ENCODE results near the gene ARHGAP29. TPM values are rescaled to one million over a fixed set of nuclear protein-coding genes. Genes with fewer than 3 reads are reported as not detected.

Gene ARHGAP29
- total and polyA plus RNA-seq, 2 of the 8 experiments (the other 6 are each of a cell fraction or from before 2014, with no cell fraction given) = 0.57 to 3.2 TPM

GRCh38 chr1:94243665-94244064 lies 6.3 kb upstream of the ARHGAP29 start:
- Histone ChIP-seq H4K20me1 (replicated peaks in 1 of 2; ENCODE audit: control insufficient read depth in 1 of 2, insufficient read depth in 2 of 2, low read length in 2 of 2) (no peaks in the 10 kb centered on the region), H2BK120ac (replicated peaks; ENCODE audit: low read depth, low read length) (no peak overlapping the region), H2BK5ac (ENCODE audit: low read depth, low read length) (no peak overlapping the region), H4K8ac (ENCODE audit: extremely low read depth, insufficient read depth, low read length) (no peak overlapping the region), H3K27ac (ENCODE audit: low read depth, low read length) (no peak overlapping the region), H3K14ac (ENCODE audit: insufficient read length) (no peak overlapping the region), H3K27me3 (replicated peaks in 1 of 4; ENCODE audit: control insufficient read depth in 3 of 4, extremely low read depth in 1 of 4, insufficient read depth in 3 of 4, low read length in 3 of 4) (peaks cover 16 to 48% (median 44%) of the 10 kb centered on the region in 4 experiments), H3K4me1 (replicated peaks in 1 of 4; ENCODE audit: control insufficient read depth in 3 of 4, insufficient read depth in 4 of 4, low read length in 3 of 4) (peaks cover 0 to 5% (median 3%) of the 10 kb centered on the region in 4 experiments; a peak in 4 of 7 replicates), H3K56ac (replicated peaks; ENCODE audit: insufficient read length, low read depth, low read length) (no peak overlapping the region), H3K9ac (replicated peaks in 1 of 4; ENCODE audit: extremely low read depth in 1 of 4, low read depth in 3 of 4, low read length in 3 of 4) (no peak overlapping the region), H3K4ac (replicated peaks; ENCODE audit: insufficient read length, low read depth, low read length) (no peak overlapping the region), H3K23me2 (ENCODE audit: low read depth, low read length) (peaks cover 10% of the 10 kb centered on the region; the same call in 1 of the 2 replicates), H3K4me3 (ENCODE audit: extremely low read depth in 1 of 4, insufficient read depth in 2 of 4, low read depth in 3 of 4, low read length in 4 of 4) (no peak overlapping the region), H4K5ac (ENCODE audit: insufficient read length, low read depth, low read length) (no peak overlapping the region), H3K79me2 (ENCODE audit: control insufficient read depth in 1 of 2, insufficient read depth in 2 of 2, low read length in 2 of 2) (no peaks in the 10 kb centered on the region), H3K18ac (ENCODE audit: extremely low read depth, low read length) (no peak overlapping the region), H2AK5ac (ENCODE audit: low read depth, low read length) (no peak overlapping the region), H4K91ac (replicated peaks; ENCODE audit: insufficient read length, low read length) (no peak overlapping the region), H3K79me1 (ENCODE audit: low read depth, low read length) (no peaks in the 10 kb centered on the region), H2BK20ac (ENCODE audit: low read length) (no peak overlapping the region), H3K4me2 (ENCODE audit: insufficient read depth in 1 of 2, low read depth in 2 of 2, low read length in 2 of 2) (no peak overlapping the region), H2BK12ac (ENCODE audit: low read depth, low read length) (no peak overlapping the region), H2BK15ac (ENCODE audit: low read length) (no peak overlapping the region), H3K23ac (ENCODE audit: insufficient read length) (no peak overlapping the region), H2AFZ (ENCODE audit: low read length) (no peak overlapping the region), H3K36me3 (ENCODE audit: control insufficient read depth in 2 of 4, insufficient read depth in 4 of 4, low read length in 3 of 4) (no peaks in the 10 kb centered on the region), H3K9me3 (ENCODE audit: insufficient read depth in 2 of 2, low read depth in 1 of 2, low read length in 1 of 2) (no peaks in the 10 kb centered on the region)
- WGBS, 2 experiments (ENCODE audit: extremely low coverage in 1 of 2, insufficient coverage in 1 of 2, insufficient read length in 1 of 2, insufficient replicate concordance in 2 of 2, low coverage in 1 of 2, low lambda C conversion rate in 2 of 2, missing lambda C conversion rate in 1 of 2) = 91% methylated on average over 2 of the region's 2 CpGs; no CpG with 5 or more reads in 1 of the 2 experiments
- ChIA-PET POLR2A (ENCODE audit: partially characterized antibody) (no interaction called here), CTCF (ENCODE audit: partially characterized antibody) (interaction anchor here (1.0 to 13.1 kb wide), 4 partner anchors 182 to 223 kb away, joined by 3 to 151 read pairs (median 4); no protein-coding TSS in a partner anchor)
- DNase-seq (ENCODE audit: low read depth in 1 of 2, low spot score in 2 of 2) = no peak
- FAIRE-seq = no peak
- no peak for TF ChIP-seq RNF2 (IDR thresholded peaks at IDR 0.05; ENCODE audit: borderline replicate concordance, low read depth, low read length, missing control alignments, poor library complexity, severe bottlenecking)
- TF ChIP-seq ATF2 (IDR thresholded peaks at IDR 0.05; ENCODE audit: low read length) = no peak
- TF ChIP-seq JUND (IDR thresholded peaks at IDR 0.05; ENCODE audit: low read length) = no peak
- no peak for TF ChIP-seq CREB1 (IDR thresholded peaks at IDR 0.05)
- no peak for TF ChIP-seq SRF (IDR thresholded peaks at IDR 0.05; ENCODE audit: low read depth, low read length)
- no peak for TF ChIP-seq FOSL1 (IDR thresholded peaks at IDR 0.05; ENCODE audit: insufficient read depth, low read depth, low read length)
- TF ChIP-seq YY1 (IDR thresholded peaks at IDR 0.05; ENCODE audit: low read depth, low read length) = no peak
- no peak for TF ChIP-seq RFX5 (IDR thresholded peaks at IDR 0.05; ENCODE audit: borderline replicate concordance, low read depth, low read length)
- no peak for TF ChIP-seq BRCA1 (IDR thresholded peaks at IDR 0.05; ENCODE audit: low read depth, low read length)
- TF ChIP-seq SUZ12 (IDR thresholded peaks at IDR 0.05; ENCODE audit: low read length) = no peak
- TF ChIP-seq ASH2L (IDR thresholded peaks at IDR 0.05; ENCODE audit: low read length) = no peak
- no peak for TF ChIP-seq BCL11A (IDR thresholded peaks at IDR 0.05; ENCODE audit: low read depth in 2 of 2, low read length in 2 of 2)
- no peak for TF ChIP-seq HDAC6 (IDR thresholded peaks at IDR 0.05; ENCODE audit: low read depth, low read length)
